GF-D8 (cell line): Measurements from ENCODE around the gene SCGB1A1.

ENCODE experiments used
- DNase-seq: peaks from one replicate; lab custom pipeline; 2025; lab: John Stamatoyannopoulos, UW

SCGB1A1 gene

DNA sequence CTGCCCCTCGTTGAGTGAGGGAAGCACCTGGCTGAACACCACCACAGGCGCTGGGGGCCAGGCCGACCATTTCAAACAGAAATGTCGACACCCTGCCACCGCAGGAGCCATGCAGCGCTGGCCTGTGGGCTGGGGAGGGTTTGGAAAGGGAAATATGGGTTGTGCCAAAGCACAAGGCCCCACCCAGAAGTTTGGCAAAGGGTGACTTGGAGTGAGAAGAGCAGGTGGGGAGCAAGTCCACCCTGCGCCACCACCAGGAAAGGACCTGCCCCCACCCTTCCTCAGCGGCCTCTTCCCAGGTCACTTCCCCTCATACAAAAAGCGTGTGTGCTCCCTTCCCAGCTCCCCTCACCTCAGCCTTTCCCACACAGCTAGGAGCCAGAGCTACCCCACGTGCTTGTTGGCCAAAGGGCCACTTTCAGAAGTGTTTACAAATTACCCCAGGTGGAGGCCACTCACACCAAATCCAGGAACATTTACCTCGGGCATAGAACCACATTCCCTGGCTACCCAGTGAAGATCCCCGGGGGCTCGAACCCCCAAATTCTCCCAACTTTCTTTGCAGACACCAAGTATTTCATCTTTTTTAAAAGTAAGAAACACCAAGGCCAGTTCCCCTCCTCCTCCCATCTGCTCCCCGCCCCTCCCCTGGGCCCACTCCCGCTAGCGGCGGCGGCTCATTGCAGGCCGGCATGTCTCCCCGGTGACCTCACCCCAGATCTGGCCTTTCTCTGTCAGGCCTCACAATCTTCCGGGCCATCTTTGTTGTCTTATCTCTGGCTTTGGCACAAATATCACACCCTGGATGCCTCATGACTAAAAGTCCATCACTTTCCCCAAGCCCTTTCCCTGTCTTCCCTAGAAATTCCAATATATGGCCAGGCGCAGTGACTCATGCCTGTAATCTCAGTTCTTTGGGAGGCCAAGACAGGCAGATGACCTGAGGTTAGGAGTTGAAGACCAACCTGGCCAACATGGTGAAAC, 20.5 kb upstream of the SCGB1A1 start:
- peak; percentile 91 for DNase-seq

DNA sequence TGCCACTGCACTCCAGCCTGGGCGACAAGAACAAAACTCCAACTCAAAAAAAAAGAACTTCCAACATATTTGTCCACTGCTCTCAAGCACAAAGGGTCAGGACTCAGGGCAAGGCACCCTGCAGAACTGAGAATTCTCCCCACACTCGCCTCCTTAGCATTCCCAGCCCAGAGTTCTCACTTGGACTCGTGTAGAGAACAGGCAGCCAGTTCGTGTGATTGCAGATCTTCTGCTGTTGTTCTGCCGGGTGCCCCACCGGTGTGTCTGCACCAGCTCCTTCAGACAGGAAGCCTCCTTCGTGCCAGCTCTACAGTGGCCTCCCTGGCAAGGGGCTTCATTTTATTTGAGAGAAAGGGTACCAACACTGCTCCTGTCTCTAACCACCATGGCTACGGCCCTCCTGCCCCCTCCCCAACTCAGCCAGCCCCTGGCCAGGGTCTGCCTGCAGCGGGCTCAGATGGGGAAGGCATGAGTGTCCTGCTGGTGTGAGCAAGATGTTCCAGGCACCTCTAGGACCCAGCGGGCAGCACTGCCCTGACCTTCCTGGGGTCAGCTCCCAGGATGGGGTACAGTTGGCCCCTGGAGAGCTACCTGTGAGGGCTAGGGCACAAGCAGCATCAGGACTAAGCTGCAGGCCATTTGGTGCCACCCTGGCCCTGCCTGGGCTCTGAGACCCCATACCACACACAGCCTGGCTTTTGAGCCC, 19.5 kb upstream of the SCGB1A1 start:
- DNase-seq: no peak

DNA sequence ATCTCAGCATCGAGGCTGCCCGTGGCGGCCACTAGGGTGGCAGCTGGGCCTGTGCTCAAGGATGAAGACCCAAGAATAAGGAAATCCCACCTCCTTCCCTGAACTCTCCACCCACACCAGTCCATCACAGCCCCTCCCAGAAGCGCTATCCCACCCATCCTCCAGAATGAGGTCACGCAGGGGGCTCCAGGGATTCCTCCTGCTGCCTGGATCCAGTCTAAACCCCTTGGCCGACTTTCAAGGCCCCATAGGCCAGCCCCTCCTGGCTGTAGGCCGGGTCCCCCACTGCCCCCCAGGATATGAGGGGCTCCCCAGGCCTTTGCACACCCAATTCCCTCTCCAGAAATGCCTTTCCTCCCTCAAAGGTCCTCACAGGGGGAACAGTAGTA, 19.0 kb upstream of the SCGB1A1 start:
- no peak for DNase-seq

DNA sequence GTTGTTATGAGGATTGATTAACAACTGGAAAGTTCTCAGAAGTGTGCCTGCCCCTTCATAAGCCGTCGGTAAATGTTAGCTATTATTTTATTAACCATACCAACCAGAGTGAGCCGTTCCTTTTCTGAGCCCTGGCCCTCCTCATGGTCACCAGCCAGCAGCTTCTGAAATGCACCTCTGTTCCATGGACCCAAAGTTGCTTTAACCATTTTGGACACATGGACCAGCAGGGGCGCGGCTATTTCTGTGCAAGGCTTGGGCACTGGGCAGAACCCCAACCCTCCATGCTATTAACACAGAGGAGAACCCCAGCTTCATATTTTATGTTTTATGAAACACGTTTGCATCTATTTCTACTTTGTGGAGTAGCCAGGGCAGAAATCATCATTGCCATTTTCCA, 18.6 kb upstream of the SCGB1A1 start:
- no peak for DNase-seq

DNA sequence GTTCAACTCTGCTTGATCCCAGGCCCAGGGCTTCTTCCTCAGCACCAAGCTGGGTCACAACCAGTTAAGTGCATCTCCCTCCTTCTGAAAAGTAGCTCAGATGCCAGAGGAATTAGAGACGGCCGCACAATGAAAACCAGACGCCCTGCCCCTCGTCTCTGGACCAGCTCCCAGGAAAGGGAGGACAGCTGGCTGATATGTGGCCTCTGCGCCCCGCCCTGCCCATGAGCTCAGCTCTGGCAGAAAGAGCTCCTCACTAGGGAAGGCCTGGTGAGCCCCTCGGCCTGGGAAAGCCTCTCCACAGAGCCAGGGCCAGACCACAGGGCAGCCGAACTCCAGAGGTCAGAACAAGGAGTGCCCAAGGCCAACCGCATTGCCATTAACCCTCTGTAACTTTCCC, 18.1 kb upstream of the SCGB1A1 start:
- no peak for DNase-seq

DNA sequence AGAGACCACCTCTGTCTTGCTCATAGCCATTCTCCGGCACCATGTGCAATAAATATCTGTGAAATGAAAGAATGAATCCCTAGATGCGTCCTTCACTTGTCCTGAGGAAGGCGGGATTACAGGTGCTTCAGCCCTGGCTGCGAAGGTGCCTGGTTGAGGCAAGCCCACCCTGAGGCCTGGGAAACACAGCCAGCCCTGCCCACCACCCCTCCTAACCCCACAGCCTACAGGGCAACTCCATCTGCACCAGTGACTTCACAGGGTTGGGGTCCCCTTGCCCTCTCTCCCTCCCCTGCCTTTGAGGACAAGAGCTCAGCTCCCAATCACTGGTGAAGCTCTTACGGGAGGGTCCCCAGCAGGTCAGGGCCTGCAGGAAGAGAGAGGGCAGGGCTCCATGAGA, 17.5 kb upstream of the SCGB1A1 start:
- no peak for DNase-seq

DNA sequence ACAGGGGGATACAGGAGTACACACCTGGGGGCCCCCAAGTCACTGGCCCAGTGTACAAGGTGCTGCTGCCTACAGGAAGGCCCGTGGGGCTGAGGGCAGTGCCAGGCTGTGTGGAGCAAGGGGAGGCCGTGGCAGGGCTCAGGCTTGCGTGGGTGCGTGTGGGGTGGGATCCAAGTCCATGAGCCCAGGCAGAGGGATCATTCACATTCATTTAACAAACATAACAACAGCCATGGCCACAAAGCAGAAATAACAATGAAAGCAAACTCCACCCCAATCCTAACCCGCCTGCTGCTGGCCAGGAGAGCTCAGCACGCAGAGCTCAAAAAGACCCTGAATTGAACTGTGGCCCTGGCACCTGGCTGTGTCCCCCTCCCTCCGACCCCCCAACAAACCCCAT, 17.0 kb upstream of the SCGB1A1 start:
- no peak for DNase-seq

DNA sequence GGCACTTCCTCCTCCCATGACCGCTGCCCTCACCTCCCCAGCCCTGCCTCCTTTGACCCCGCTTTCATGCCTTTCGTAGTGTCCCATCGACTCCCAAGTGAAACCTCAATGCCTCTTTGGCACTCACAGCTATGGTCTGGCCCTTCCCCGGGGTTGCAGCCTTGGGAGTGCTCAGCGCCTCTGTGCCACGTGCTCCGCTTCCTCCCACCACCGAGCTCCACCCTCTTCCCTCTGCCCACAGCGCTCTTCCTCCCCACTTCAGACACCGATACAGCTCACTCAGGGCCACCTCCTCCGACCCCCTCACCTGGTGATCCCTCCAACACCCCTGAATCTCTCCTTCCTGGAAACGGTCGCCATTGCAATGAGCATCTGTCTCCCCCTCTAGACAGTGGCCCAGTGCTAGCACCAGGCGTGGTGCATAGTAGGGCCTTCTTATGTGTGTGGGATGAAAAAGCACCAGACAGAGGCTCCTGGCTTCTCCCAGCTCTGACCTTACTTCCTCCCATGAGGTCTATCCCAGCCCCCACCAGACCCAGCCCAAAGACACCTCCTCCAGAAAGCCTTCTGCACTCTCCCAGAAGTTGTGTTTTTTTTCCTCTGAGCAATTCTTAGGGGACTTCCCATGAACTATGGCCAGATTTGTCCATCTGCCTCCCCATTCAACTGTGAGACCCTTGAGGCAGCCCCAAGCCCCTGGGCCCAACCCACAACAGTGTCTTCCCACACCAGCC, 16.4 kb upstream of the SCGB1A1 start:
- peak; percentile 62 for DNase-seq

DNA sequence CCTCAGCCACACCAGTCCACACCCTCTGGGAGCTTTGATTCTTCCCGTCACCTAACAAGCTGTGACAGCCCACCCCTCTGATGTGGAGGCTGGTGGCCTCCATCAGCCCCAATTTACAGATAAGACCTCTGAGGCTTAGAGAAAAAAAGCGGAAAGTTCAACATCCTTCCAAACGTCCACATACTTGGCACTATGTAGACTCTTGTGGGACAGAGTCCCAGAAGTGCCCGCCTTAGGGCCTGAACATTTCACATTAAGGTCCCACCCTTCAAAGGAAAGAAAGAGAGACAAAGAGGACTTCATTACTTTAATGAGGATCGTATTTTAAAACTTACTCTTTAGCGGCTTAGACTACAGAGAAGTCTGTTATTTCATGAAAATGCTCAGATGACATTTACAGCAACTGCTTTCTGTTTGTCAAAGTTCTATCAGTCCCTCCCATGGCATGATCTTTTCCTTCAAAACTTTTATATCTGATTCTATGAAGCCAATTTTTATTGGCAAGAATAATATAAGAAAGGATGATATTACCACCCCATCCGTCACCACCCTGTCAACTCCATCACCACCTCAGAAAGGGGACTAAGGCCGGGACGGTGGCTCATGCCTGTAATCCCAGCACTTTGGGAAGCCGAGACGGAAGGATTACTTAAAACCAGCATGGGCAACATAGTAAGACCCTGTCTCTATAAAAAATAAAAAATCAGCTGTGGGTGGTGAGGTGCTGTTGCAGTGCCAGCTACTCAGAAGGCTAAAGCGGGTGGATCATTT, 15.7 kb upstream of the SCGB1A1 start:
- no peak for DNase-seq

DNA sequence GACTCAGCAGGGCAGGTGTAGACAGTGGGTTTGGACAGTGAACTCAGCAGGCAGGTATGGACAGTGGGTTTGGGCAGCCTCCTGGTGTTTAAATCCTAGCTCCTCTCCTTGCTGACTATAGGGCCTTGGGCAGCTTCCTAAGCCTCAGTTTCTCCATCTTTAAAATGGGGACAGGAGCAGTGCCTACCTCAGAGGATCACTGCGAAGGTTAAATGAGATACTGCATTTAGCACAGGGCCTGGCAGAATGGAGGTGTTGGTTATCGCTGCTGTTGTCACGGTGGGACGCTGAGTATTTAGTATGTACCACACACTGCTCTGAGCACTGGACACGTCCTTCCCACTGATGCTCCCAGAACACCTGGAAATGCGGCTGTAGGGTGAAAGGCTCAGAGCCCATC, 14.4 kb upstream of the SCGB1A1 start:
- DNase-seq: no peak

DNA sequence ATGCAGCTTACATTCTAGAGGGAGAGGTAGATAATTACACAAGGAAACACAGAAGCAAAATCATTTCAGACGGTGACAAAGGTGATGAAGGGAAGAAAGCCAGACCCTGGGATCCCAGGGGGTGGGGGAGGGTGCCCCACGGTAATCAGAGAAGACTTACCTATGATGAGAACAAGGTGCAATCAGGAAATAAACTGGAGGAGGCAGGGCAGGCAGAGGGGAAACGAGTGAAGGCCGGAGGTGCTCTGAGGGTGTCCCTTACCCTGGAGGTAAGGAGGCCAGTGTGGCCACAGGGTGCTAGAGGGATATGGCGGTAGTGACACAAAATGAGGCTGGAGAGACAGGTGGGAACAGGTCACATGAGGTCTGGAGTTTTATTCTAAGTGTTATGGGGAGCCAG, 13.9 kb upstream of the SCGB1A1 start:
- no peak for DNase-seq

DNA sequence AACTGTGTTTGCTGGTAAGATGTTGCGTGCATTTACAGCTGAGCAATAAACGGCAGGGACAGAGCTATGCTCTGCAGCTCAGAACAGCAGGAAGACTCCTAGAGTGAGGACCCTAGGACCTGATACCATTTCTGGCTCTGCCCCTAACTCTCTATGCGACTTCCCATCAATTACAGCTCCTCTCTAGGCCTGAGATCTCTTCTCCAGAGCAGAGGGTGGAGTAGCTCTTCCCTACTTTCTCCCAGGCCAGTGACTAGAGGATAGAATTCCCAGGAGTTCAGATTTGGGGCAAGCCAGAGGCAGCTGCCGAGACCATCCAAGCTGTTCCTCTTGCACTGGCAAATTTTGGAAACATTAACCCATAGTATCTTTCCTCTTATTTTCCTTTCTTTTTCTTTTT, 12.8 kb upstream of the SCGB1A1 start:
- no peak for DNase-seq

DNA sequence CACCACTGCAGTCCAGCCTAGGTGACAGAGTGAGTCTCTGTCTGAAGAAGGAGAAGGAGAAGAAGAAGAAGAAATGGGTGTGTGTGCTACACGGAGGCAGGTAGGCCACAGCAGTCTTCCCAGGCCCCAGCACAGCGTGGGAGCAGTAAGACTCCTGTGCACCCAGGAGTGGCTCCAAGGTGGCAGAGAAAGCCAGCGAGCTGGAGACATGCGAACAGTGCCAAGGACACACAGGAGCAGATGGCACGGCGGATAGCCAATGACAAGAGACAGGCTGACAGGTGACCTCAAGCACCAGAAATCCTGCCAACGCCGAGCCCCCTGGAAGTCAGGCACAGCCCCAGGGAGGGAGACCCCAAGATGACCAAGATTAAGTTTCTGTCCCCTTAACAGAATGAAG, 9.0 kb upstream of the SCGB1A1 start:
- no peak for DNase-seq

DNA sequence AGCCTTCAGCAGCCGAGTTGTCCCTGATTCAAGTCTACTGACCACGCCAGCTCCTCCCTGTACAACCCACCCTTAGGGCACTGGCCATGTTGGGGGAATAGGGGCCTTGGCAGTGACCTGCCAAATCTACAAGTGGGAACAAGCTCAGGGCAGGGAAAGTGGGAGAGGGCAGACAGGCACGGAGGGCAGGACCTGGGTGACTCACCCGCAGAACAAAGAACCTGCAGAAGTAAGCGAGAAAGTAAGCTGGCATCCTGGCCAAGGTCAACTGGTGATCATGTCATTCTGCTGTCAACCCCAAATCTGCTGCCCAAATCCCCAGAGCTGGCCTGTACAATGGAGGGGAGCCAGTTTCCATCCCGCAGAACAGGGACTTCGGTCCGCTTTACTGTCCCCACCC, 7.9 kb upstream of the SCGB1A1 start:
- no peak for DNase-seq

DNA sequence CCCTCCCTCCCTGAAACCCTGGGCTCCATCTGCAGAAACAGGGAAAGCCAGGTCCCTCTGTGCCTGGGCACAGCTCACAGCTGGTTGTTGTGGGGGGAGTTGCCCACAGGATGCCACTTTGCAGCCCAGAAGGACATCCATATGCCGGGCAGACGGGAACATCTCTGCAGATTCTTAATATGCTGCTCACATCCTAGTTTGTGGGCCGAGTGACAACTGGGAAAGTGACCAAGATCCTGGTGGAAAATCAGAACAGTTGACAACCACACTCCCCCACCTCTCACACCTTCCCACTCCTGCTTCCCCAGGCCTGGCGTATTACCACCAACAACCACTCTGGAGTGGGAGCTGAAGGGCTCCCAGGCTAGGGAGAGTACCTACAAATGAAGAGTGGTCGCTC, 7.3 kb upstream of the SCGB1A1 start:
- DNase-seq: no peak

DNA sequence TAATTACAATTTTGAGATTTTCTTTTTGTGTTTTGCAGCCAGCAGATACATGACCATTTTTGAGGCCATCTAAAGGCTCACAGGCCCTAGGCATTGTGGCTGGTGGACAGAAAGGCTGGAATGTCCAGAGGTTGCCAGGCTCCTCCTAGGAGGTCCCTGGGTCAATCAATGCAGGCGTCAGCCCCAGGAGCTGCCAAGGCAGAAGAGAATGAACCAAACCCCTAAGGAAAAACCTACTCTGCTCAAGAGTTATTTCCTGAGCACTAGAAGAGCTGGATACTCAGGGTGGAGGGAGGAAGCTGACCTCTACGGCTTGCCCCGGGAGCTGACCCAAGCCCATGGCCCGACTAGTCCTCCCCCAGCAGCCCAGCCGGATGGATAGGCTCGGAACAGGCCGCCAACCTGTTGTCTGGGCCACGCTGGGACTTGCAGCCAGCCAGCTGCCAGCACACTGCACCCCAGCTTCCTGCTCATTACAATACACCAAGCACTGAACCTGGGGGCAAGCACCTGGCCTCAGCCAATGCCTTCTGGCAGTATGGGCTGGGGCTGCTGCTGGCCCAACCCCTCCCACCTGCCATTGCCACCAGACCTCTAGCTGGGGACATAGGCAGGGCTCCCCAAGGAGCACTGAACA, 5.7 kb upstream of the SCGB1A1 start:
- no peak for DNase-seq

DNA sequence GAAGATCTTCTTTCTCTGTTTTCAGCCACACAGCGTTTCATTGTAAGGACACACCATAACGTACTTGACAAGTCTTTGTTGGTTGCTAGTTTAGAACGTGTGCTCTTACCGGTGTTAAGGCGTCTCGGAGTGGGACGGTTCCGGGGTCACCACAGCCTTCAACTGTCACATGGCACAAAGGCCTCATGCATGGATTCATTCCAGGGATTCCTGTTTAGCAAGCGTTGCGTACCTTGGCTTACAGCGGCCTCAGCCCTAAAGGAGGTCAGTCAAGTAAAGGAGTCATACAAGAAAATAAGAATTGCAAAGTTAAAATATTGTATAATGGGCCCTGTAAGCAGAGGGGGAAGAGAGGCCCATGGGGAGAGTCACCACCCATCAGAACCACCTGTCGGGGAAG, 2.2 kb upstream of the SCGB1A1 start:
- DNase-seq: no peak

DNA sequence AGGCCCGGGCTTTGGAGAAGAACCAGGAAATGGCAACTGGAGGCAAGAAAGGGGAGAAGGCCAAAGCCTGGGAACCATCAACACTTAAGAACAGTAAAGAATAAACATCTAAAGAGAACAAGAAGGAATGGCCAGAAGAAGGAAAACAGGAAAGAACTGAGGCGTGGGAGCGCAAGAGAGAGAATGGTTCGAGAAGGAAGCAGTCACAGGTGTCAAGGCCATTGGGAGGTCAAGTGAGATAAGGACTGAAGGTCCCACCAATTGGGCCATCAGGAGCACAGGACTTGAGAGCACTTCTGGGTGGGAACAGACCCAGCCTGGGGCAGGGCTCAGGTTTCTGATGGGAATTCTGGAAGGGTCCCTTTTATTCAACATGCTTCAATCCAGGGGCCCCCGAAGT, 697 bp upstream of the SCGB1A1 start:
- DNase-seq: no peak

DNA sequence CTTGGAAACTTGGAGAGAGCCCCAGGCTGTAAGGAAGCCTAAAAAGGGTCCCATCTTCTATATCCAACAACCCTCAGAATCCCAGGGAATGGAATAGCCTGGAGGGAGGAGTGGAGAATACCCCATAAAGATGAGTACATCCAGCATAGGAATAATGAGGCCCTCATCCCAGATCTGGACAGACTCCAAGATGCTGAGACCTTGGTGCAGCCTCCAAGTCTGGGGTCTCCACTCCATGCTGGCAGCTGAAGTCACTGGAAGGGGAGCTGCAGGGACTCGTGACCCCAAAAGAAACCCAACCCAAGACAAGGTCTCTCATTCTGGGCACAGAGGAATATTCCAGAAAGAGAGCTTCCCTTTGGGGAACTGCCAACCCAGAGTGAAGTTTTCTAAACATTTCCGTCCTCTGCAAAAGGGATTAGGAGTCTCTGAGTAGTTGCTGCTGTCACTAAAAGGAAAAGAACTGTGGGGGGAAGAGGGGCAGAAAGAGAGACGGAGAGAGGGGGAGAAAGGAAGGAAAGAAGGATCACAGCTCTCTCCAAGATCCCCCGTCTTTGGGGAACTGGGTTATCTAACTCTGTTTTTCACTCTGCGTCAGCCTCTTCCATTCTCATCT, 589 bp downstream of the SCGB1A1 start:
- DNase-seq: no peak

DNA sequence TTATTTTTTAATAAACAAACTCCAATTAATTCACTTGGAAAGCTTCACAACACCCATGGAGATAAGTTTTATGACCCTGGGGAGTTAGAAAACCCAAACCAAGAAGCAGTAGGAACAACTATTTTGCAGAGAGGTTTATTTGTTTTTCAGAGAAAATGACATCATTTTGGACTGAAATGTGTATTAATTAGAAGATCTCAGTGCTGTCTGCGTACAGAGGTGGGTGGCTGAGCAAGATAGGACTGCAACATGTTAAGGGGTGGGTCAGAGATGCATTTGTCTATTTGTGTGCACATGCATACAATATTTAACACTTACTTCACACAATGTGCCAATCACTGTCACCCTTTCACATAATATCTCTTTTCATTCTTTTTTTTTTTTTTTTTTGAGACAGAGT, 1.1 kb downstream of the SCGB1A1 start:
- no peak for DNase-seq

DNA sequence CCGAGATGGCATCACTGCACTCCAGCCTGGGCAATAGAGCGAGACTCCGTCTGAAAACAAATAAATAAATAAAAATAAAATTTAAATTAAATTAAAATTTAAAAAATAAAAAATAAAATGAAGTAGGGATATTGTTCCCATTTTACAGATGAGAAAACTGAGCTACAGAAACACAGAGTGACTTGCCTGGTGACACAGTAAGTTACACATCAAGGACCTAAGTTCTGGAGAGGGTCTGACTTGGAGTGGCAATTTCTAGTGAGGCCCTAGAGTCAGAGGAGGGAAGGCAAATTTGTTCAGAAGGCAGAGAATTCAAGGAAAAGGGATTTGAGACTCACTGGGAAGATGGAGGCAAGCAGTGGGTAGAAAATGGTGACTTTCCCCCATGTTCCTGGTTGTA, 2.0 kb downstream of the SCGB1A1 start:
- DNase-seq: no peak
